Peyer's patch (tissue), 4 donors: ENCODE measurements around the gene MGLL. TPM values are rescaled to one million over a fixed set of nuclear protein-coding genes. Genes with fewer than 3 reads are reported as not detected.

Source experiments
- DNase-seq, 3 donors: peaks; one replicate each; pipeline ENCODE4 v3.0.0-alpha.2; 2017 to 2019
- H3K27ac ChIP-seq, 4 donors: fragments of 200-600 bp; sonication (generic); one replicate each; pipeline ENCODE4 v1.5.1; 2016 to 2019
- H3K27me3 ChIP-seq, 2 donors: fragments of 200-600 bp; sonication (generic); one replicate each; pipeline ENCODE4 v1.5.1; 2019
- H3K36me3 ChIP-seq, 3 donors: fragments of 200-600 bp; sonication (generic); one replicate each; pipeline ENCODE4 v1.5.1; 2016 to 2019
- H3K4me1 ChIP-seq, 4 donors: fragments of 200-600 bp; sonication (generic); one replicate each; pipeline ENCODE4 v1.5.1; 2016 to 2019
- H3K4me3 ChIP-seq, 4 donors: fragments of 200-600 bp; sonication (generic); 1 replicate in 3 of 4; 2 replicates in 1 of 4; pipeline ENCODE4 v1.5.1; 2016 to 2019; ENCODE audit warnings: mild to moderate bottlenecking in 1 of 4
- H3K9me3 ChIP-seq, 4 donors: fragments of 200-600 bp; sonication (generic); one replicate each; pipeline ENCODE4 v1.5.1; 2016 to 2019; ENCODE audit warnings: mild to moderate bottlenecking in 1 of 4
- POLR2A ChIP-seq, 2 donors: fragments of 450-650 bp; IDR thresholded peaks; one replicate each; pipeline ENCODE4 v1.5.1; 2017; ENCODE audit warnings: antibody characterized with exemption in 2 of 2, mild to moderate bottlenecking in 2 of 2, moderate library complexity in 2 of 2
- total RNA-seq, 4 donors: library from RNA; depleted of rRNA; stranded (reverse); fragments of >200 nt; gene quantifications; one replicate each; pipeline ENCODE4 v1.1.0, GENCODE V29; 2016
- TF ChIP-seq, protein P1 (sequence below), 6 experiments: fragments of 450-650 bp in 4 of 6; fragments of 200-600 bp in 2 of 6; sonication (generic) in 1 of 6; IDR thresholded peaks; one replicate each; pipeline ENCODE4 v1.5.1; 2017 to 2019; ENCODE audit warnings: antibody characterized with exemption in 6 of 6, mild to moderate bottlenecking in 3 of 6, moderate library complexity in 1 of 6

MGLL gene
- total RNA-seq, 4 donors from 2014 or later = 56.1 to 180 (median 143) TPM

DNA sequence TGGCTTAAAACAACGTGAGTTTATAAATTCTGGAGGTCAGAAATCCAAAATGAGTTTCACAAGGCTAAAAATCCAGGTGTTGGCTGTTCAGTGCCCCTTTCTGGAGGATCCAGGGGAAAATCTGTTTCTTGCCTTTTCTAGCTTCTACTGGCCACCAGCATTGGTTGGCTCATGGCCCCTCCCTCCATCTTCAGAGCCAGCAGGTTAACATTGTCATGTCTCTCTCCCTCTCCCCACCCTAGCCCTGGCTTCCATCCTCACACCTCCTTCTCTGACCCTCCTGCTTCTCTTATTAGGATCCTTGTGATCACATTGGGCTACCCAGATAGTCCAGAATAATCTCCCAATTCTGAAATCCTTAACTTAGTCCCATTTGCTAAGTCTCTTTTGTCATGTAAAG is 32.9 kb upstream of the MGLL start:
- no peak for DNase-seq
- Histone ChIP-seq H3K27me3 (no peaks in the 10 kb centered on the region), H3K27ac (no peak overlapping the region), H3K9me3 (no peaks in the 10 kb centered on the region), H3K36me3 (no peaks in the 10 kb centered on the region), H3K4me3 (no peak overlapping the region), H3K4me1 (no peaks in the 10 kb centered on the region)
- TF ChIP-seq, protein P1, sequence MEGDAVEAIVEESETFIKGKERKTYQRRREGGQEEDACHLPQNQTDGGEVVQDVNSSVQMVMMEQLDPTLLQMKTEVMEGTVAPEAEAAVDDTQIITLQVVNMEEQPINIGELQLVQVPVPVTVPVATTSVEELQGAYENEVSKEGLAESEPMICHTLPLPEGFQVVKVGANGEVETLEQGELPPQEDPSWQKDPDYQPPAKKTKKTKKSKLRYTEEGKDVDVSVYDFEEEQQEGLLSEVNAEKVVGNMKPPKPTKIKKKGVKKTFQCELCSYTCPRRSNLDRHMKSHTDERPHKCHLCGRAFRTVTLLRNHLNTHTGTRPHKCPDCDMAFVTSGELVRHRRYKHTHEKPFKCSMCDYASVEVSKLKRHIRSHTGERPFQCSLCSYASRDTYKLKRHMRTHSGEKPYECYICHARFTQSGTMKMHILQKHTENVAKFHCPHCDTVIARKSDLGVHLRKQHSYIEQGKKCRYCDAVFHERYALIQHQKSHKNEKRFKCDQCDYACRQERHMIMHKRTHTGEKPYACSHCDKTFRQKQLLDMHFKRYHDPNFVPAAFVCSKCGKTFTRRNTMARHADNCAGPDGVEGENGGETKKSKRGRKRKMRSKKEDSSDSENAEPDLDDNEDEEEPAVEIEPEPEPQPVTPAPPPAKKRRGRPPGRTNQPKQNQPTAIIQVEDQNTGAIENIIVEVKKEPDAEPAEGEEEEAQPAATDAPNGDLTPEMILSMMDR (IDR thresholded peaks at IDR 0.05) = no peak
- TF ChIP-seq POLR2A (IDR thresholded peaks at IDR 0.05) = no peak

DNA sequence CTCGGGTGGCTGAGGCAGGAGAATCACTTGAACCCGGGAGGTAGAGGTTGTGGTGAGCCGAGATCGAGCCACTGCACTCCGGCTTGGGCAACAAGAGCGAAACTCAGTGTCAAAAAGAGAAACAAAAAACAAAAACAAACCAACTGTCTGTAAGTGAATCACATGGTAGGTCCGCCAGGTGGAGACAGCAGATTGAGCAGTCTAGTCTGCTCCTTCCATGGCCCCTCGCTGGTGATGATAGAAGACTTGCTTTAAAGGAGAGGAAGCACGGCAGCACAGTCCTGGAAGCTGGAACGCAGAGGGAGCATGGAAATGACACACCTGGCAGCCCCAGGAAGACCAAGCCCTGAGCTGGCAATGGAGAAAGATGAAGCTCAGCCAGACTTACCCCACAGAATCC is 31.4 kb upstream of the MGLL start:
- DNase-seq = no peak
- Histone ChIP-seq H3K27ac (no peak overlapping the region), H3K4me3 (no peak overlapping the region), H3K4me1 (no peaks in the 10 kb centered on the region), H3K27me3 (no peaks in the 10 kb centered on the region), H3K36me3 (no peaks in the 10 kb centered on the region), H3K9me3 (no peaks in the 10 kb centered on the region)
- no peak for TF ChIP-seq POLR2A (IDR thresholded peaks at IDR 0.05)
- TF ChIP-seq, protein P1 (IDR thresholded peaks at IDR 0.05) = no peak

DNA sequence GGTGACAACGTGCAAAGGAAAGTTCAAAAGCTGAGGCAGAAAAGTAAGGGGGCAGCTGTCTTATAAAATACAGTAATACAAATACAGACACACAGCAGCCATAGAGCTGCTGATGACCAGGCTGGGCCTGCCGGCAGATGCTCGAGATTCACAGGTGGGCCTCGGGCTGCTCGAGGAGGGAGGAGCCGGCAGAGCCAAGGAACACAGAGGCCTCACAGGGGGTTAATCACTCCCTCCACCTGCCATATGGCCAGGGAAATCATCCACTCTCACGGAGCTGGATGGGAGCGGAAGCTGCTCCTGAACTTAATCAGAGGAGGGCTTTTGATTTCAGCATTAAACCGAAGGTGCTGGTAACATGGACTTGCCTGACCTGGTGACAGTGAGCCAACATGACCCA is 29.6 kb upstream of the MGLL start:
- Histone ChIP-seq H3K4me3 (no peak overlapping the region), H3K27me3 (no peaks in the 10 kb centered on the region), H3K27ac (no peak overlapping the region), H3K9me3 (no peaks in the 10 kb centered on the region), H3K36me3 (no peaks in the 10 kb centered on the region), H3K4me1 (no peaks in the 10 kb centered on the region)
- DNase-seq = no peak
- no peak for TF ChIP-seq POLR2A (IDR thresholded peaks at IDR 0.05)
- TF ChIP-seq, protein P1 (IDR thresholded peaks at IDR 0.05) = no peak

DNA sequence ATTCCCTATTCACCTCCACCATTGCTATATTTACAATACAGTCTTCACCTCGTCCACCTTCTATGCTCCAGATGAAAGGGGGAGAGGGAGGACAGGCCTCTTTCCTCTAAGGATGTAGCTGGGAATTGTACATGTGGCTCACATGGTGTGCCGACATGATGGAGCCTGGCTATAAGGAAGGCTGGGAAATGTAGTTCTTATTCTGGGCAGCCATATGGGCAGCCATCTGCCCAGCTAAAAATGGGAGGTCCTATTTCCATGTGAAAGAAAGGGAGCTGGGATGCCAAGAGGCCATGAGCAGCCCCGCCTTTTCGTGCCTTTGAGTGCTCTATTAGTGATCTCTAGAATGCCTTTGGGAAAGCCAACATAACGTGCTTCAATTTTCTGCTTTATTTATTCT is 27.1 kb upstream of the MGLL start:
- Histone ChIP-seq H3K27me3 (no peaks in the 10 kb centered on the region), H3K27ac (no peak overlapping the region), H3K4me3 (no peak overlapping the region), H3K36me3 (no peaks in the 10 kb centered on the region), H3K9me3 (no peaks in the 10 kb centered on the region), H3K4me1 (no peaks in the 10 kb centered on the region)
- no peak for DNase-seq
- TF ChIP-seq POLR2A (IDR thresholded peaks at IDR 0.05) = no peak
- TF ChIP-seq, protein P1 (IDR thresholded peaks at IDR 0.05) = no peak

DNA sequence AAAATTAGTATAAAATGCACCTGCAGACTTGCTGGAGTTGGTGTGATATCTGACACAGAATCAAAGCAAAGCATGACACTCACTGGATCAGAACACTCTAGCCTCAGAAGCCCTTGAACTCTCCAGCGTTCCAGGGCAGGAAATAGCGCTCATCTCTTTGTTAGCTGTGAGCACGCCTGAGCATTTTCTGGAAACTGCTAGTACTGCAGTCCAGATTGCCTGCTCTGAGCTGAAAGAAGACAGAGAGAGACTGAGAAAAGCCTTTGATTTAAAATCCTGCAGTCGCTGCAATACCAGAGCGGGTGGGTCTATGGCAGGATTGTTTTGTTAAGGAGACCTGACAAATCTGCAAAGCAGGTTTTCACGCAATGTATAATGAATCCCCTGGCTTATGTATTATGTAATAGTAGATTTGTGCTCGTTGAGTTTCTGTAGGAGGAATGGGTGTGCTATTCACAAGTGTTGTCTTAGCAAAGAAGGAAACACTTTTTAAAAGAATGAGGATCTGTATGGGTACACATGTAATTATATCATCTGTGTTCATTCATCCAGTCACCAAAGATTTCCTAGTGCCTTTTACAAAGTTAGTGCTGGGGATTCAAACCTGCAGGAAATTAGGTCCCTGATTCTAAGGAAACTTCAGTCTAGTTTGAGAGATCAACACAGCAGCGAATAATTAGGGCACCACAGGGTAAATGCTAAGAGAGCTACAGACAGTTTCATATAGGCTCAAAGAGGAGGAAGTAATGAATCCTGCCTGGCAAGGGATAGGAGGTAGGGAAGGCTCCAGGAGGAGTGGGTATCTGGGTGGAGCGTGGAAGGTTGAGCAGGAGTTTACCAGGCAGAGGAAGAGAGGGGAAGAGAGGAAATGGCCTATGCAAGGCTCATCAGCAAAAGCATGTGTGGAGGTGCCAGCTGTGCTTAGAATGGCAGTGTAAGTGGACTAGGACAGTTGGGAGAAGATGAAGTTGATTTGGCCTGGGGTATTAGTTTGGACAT is 26.1 kb upstream of the MGLL start:
- Histone ChIP-seq H3K9me3 (no peaks in the 10 kb centered on the region), H3K4me3 (no peak overlapping the region), H3K27me3 (no peaks in the 10 kb centered on the region), H3K27ac (no peak overlapping the region), H3K36me3 (no peaks in the 10 kb centered on the region), H3K4me1 (no peaks in the 10 kb centered on the region)
- DNase-seq = no peak
- TF ChIP-seq, protein P1 (IDR thresholded peaks at IDR 0.05) = no peak
- no peak for TF ChIP-seq POLR2A (IDR thresholded peaks at IDR 0.05)
